H1 (cell line): Measurements from ENCODE around the gene GPLD1. TPM values are rescaled to one million over a fixed set of nuclear protein-coding genes. Genes with fewer than 3 reads are reported as not detected.

Experiments
- CTCF ChIA-PET: fragments of 300-600 bp; sonication (Branson Sonifier 250); formaldehyde crosslinking; loops from one replicate; lab custom pipeline; 2021; ENCODE audit not compliant: partially characterized antibody; lab: Charles Lee
- POLR2A ChIA-PET: fragments of 300-600 bp; sonication (Branson Sonifier 250); formaldehyde crosslinking; loops from one replicate; lab custom pipeline; 2021; ENCODE audit warnings: inconsistent platforms; ENCODE audit not compliant: partially characterized antibody; lab: Charles Lee
- DNase-seq, 2 experiments: peaks; one replicate each; pipeline versions ENCODE4 v3.0.0 to v3.0.0-alpha.2; 2010 to 2022; ENCODE audit warnings: low spot score in 2 of 2, low read depth in 1 of 2, mixed read lengths in 1 of 2
- FAIRE-seq: peaks from 2 replicates; lab custom pipeline; 2011; peaks lifted over from hg19 to GRCh38; lab: Jason Lieb, UNC
- H2AFZ ChIP-seq: 2 replicates; pipeline ENCODE4 v1.8.1; 2012; ENCODE audit warnings: low read length, inconsistent platforms
- H2AK5ac ChIP-seq: 2 replicates; pipeline ENCODE4 v1.6.1; 2013; ENCODE audit warnings: low read depth, low read length
- H2BK120ac ChIP-seq: replicated peaks from 2 replicates; pipeline ENCODE3; 2013; ENCODE audit warnings: low read depth, low read length, inconsistent platforms
- H2BK12ac ChIP-seq: 2 replicates; pipeline ENCODE4 v1.6.1; 2013; ENCODE audit warnings: low read depth, low read length
- H2BK15ac ChIP-seq: 2 replicates; pipeline ENCODE4 v1.6.1; 2013; ENCODE audit warnings: low read length
- H2BK20ac ChIP-seq: 2 replicates; pipeline ENCODE4 v1.6.1; 2013; ENCODE audit warnings: low read length
- H2BK5ac ChIP-seq: 2 replicates; pipeline ENCODE4 v1.6.1; 2013; ENCODE audit warnings: low read depth, low read length
- H3K14ac ChIP-seq: 2 replicates; pipeline ENCODE4 v1.6.1; 2013; ENCODE audit warnings: inconsistent platforms; ENCODE audit not compliant: insufficient read length
- H3K18ac ChIP-seq: 2 replicates; pipeline ENCODE4 v1.6.1; 2013; ENCODE audit warnings: low read length; ENCODE audit errors: extremely low read depth
- H3K23ac ChIP-seq: 2 replicates; pipeline ENCODE4 v1.6.1; 2013; ENCODE audit warnings: inconsistent platforms; ENCODE audit not compliant: insufficient read length
- H3K23me2 ChIP-seq: 2 replicates; pipeline ENCODE4 v1.6.1; 2013; ENCODE audit warnings: low read depth, low read length
- H3K27ac ChIP-seq: 2 replicates; pipeline ENCODE4 v1.6.1; 2011; ENCODE audit warnings: low read depth, low read length, inconsistent platforms
- H3K27me3 ChIP-seq, 4 experiments: replicated peaks in 1 of 4; 1 replicate in 1 of 4; 2 replicates in 3 of 4; pipeline versions ENCODE4 v1.6.1 to v1.8.1; 2011 to 2013; ENCODE audit warnings: low read length in 3 of 4, mild to moderate bottlenecking in 3 of 4, inconsistent platforms in 2 of 4, mixed read lengths in 2 of 4, moderate library complexity in 1 of 4; ENCODE audit not compliant: control insufficient read depth in 3 of 4, insufficient read depth in 3 of 4; ENCODE audit errors: extremely low read depth in 1 of 4
- H3K36me3 ChIP-seq, 4 experiments: 2 replicates each; pipeline versions ENCODE4 v1.6.1 to v1.8.1; 2011 to 2013; ENCODE audit warnings: mild to moderate bottlenecking in 4 of 4, low read length in 3 of 4, moderate library complexity in 2 of 4, control low read depth in 1 of 4, inconsistent platforms in 1 of 4; ENCODE audit not compliant: insufficient read depth in 4 of 4, control insufficient read depth in 2 of 4
- H3K4ac ChIP-seq: replicated peaks from 2 replicates; pipeline ENCODE3; 2013; ENCODE audit warnings: low read length, low read depth, mixed read lengths, inconsistent platforms; ENCODE audit not compliant: insufficient read length
- H3K4me1 ChIP-seq, 4 experiments: replicated peaks in 1 of 4; 1 replicate in 1 of 4; 2 replicates in 3 of 4; pipeline versions ENCODE4 v1.6.1 to v1.8.1; 2011 to 2013; ENCODE audit warnings: low read length in 3 of 4, inconsistent platforms in 2 of 4, mixed read lengths in 1 of 4; ENCODE audit not compliant: insufficient read depth in 4 of 4, control insufficient read depth in 3 of 4
- H3K4me2 ChIP-seq, 2 experiments: 2 replicates each; pipeline versions ENCODE4 v1.6.1 to v1.8.1; 2011 to 2013; ENCODE audit warnings: low read depth in 2 of 2, low read length in 2 of 2, control low read depth in 1 of 2, inconsistent platforms in 1 of 2, mild to moderate bottlenecking in 1 of 2; ENCODE audit not compliant: insufficient read depth in 1 of 2
- H3K4me3 ChIP-seq, 4 experiments: fragments of 200-600, 300-600 bp in 1 of 4; sonication (generic), shearing (Covaris generic), sonication (Bioruptor Twin) in 1 of 4; 2 replicates each; pipeline versions ENCODE4 v1.5.1 to v1.8.1; 2011 to 2016; ENCODE audit warnings: low read length in 4 of 4, low read depth in 3 of 4, control low read depth in 2 of 4, inconsistent platforms in 2 of 4, mild to moderate bottlenecking in 2 of 4, mixed read lengths in 1 of 4, moderate library complexity in 1 of 4; ENCODE audit not compliant: insufficient read depth in 2 of 4; ENCODE audit errors: extremely low read depth in 1 of 4
- H3K56ac ChIP-seq: replicated peaks from 2 replicates; pipeline ENCODE3; 2013; ENCODE audit warnings: low read depth, mild to moderate bottlenecking, mixed read lengths, low read length, inconsistent platforms; ENCODE audit not compliant: insufficient read length
- H3K79me1 ChIP-seq: 2 replicates; pipeline ENCODE4 v1.6.1; 2013; ENCODE audit warnings: low read depth, low read length, control low read depth
- H3K79me2 ChIP-seq, 2 experiments: 2 replicates each; pipeline versions ENCODE4 v1.6.1 to v1.8.1; 2012 to 2013; ENCODE audit warnings: low read length in 2 of 2, mild to moderate bottlenecking in 2 of 2, inconsistent platforms in 1 of 2; ENCODE audit not compliant: insufficient read depth in 2 of 2, control insufficient read depth in 1 of 2
- H3K9ac ChIP-seq, 4 experiments: replicated peaks in 1 of 4; 1 replicate in 1 of 4; 2 replicates in 3 of 4; pipeline versions ENCODE4 v1.6.1 to v1.8.1; 2011 to 2013; ENCODE audit warnings: low read depth in 3 of 4, low read length in 3 of 4, control low read depth in 2 of 4, mild to moderate bottlenecking in 2 of 4, moderate library complexity in 2 of 4, inconsistent platforms in 1 of 4; ENCODE audit errors: extremely low read depth in 1 of 4
- H3K9me3 ChIP-seq, 2 experiments: 2 replicates each; pipeline versions ENCODE4 v1.6.1 to v1.8.1; 2012 to 2013; ENCODE audit warnings: mild to moderate bottlenecking in 2 of 2, moderate library complexity in 2 of 2, control low read depth in 1 of 2, inconsistent platforms in 1 of 2, low read depth in 1 of 2, low read length in 1 of 2, mixed read lengths in 1 of 2; ENCODE audit not compliant: insufficient read depth in 2 of 2
- H4K20me1 ChIP-seq, 2 experiments: replicated peaks in 1 of 2; 2 replicates each; pipeline versions ENCODE3 to v1.8.1; 2011 to 2013; ENCODE audit warnings: inconsistent platforms in 2 of 2, low read length in 2 of 2, mild to moderate bottlenecking in 1 of 2; ENCODE audit not compliant: insufficient read depth in 2 of 2, control insufficient read depth in 1 of 2
- H4K5ac ChIP-seq: 2 replicates; pipeline ENCODE4 v1.6.1; 2013; ENCODE audit warnings: low read length, low read depth, mixed read lengths, inconsistent platforms; ENCODE audit not compliant: insufficient read length
- H4K8ac ChIP-seq: 2 replicates; pipeline ENCODE4 v1.8.0; 2013; ENCODE audit warnings: mild to moderate bottlenecking, moderate library complexity, low read length, inconsistent platforms; ENCODE audit not compliant: insufficient read depth; ENCODE audit errors: extremely low read depth
- H4K91ac ChIP-seq: replicated peaks from 2 replicates; pipeline ENCODE3; 2013; ENCODE audit warnings: low read length, mixed read lengths, inconsistent platforms; ENCODE audit not compliant: insufficient read length
- ATF2 ChIP-seq: IDR thresholded peaks from 2 replicates; pipeline ENCODE4 v1.6.1; 2012; ENCODE audit warnings: low read length, inconsistent platforms
- BCL11A ChIP-seq, 2 experiments: IDR thresholded peaks; one replicate each; pipeline ENCODE4 v1.6.1; 2011; ENCODE audit warnings: low read depth in 2 of 2, low read length in 2 of 2, mild to moderate bottlenecking in 2 of 2
- CREB1 ChIP-seq: IDR thresholded peaks from 2 replicates; pipeline ENCODE4 v1.6.1; 2012; ENCODE audit warnings: inconsistent platforms
- HDAC6 ChIP-seq: IDR thresholded peaks from one replicate; pipeline ENCODE4 v1.7.1; 2012; ENCODE audit warnings: low read depth, mild to moderate bottlenecking, inconsistent platforms, low read length, moderate library complexity
- RBBP5 ChIP-seq: IDR thresholded peaks from 2 replicates; pipeline ENCODE4 v1.7.1; 2012; ENCODE audit warnings: low read depth, mild to moderate bottlenecking, inconsistent platforms, low read length, moderate library complexity, borderline replicate concordance
- SIX5 ChIP-seq: IDR thresholded peaks from 2 replicates; pipeline ENCODE4 v1.6.1; 2011; ENCODE audit warnings: mild to moderate bottlenecking, low read depth, low read length
- SP2 ChIP-seq: IDR thresholded peaks from 2 replicates; pipeline ENCODE4 v1.6.1; 2012; ENCODE audit warnings: mild to moderate bottlenecking, low read length, inconsistent platforms
- SUZ12 ChIP-seq: fragments of 200-600 bp; sonication (generic); IDR thresholded peaks from 2 replicates; pipeline ENCODE4 v1.6.1; 2012; ENCODE audit warnings: mild to moderate bottlenecking, inconsistent platforms, low read length, moderate library complexity, mixed read lengths
- TBP ChIP-seq: IDR thresholded peaks from 2 replicates; pipeline ENCODE4 v1.6.1; 2011; ENCODE audit warnings: low read depth, low read length, improper control_type of control experiment
- TCF12 ChIP-seq: IDR thresholded peaks from 2 replicates; pipeline ENCODE4 v1.6.1; 2011; ENCODE audit warnings: low read depth, mild to moderate bottlenecking, low read length
- WGBS, 2 experiments: shearing (Covaris generic) in 1 of 2; methylation state at CpG; one replicate each; pipeline versions ENCODE4 v1.1.6 to v1.1.7; 2013 to 2015; ENCODE audit warnings: low lambda C conversion rate in 2 of 2, mixed read lengths in 2 of 2, inconsistent platforms in 1 of 2, low coverage in 1 of 2, missing lambda C conversion rate in 1 of 2; ENCODE audit not compliant: insufficient replicate concordance in 2 of 2, insufficient coverage in 1 of 2, insufficient read length in 1 of 2; ENCODE audit errors: extremely low coverage in 1 of 2, missing lambda C conversion rate in 1 of 2; 5-methylcytosine and 5-hydroxymethylcytosine counted together
- long read RNA-seq, 2 experiments: library from RNA in 1 of 2; library from capped mRNA in 1 of 2; stranded (forward); transcript quantifications; one replicate each; pipeline ENCODE4 v2.0.0, GENCODE V29; 2021; ENCODE audit warnings: inconsistent platforms in 1 of 2
- polyA minus RNA-seq, 3 experiments: library from RNA; depleted of rRNA, polyadenylated mRNA; stranded (reverse); fragments of >200 nt; gene quantifications; 1 replicate in 2 of 3; 2 replicates in 1 of 3; pipeline ENCODE4 v1.2.3, GENCODE V29; 2011
- polyA plus RNA-seq, 7 experiments: library from polyadenylated mRNA; depleted of rRNA in 3 of 7; stranded (reverse) in 5 of 7; unstranded in 2 of 7; fragments of >200 nt in 5 of 7; fragments of 200-250 nt in 2 of 7; gene quantifications; 1 replicate in 5 of 7; 2 replicates in 1 of 7; 4 replicates in 1 of 7; pipeline versions ENCODE4 v1.2.1 to v1.2.3, GENCODE V29; 2011 to 2013; ENCODE audit warnings: missing spikeins in 2 of 7, mixed read lengths in 2 of 7
- total RNA-seq: library from RNA; stranded (reverse); fragmentation: NEBNext Ultra II Directional; extraction: Animal tissue kit (Norgen Biotek cat#: 25700); gene quantifications from 2 replicates; pipeline ENCODE4 v1.2.1, GENCODE V29; 2021

The GPLD1 gene
- total RNA-seq (5.3 and 5.9 TPM in 2 replicates), polyA plus RNA-seq (2011; rRNA removed) (2.9 and 3.7 TPM in 2 replicates), polyA minus RNA-seq (2011; rRNA and poly(A)+ RNA removed) (10.4 and 18.3 TPM in 2 replicates)
- 3.3 TPM for polyA plus RNA-seq (2011; cell fraction: cytosol; rRNA removed)
- polyA plus RNA-seq (2011; cell fraction: nucleus; rRNA removed), result 6.6 TPM
- polyA plus RNA-seq (2012, experiment 1 of 2), result 3.6 to 5.8 TPM (median 4.3 TPM) in 4 replicates
- polyA plus RNA-seq (2012, experiment 2 of 2), result 0.72 TPM
- polyA plus RNA-seq (2013, experiment 1 of 2), result 2.6 TPM
- 2.7 TPM for polyA plus RNA-seq (2013, experiment 2 of 2)
- 4.9 TPM for polyA minus RNA-seq (2011; cell fraction: cytosol; rRNA and poly(A)+ RNA removed)
- 12.6 TPM for polyA minus RNA-seq (2011; cell fraction: nucleus; rRNA and poly(A)+ RNA removed)
- long read RNA-seq, experiment 1, partial matches to known transcripts, result 2 of 8 reads
- long read RNA-seq, experiment 1, other reads (novel, unspliced or antisense), result 6 of 8 reads
- long read RNA-seq, experiment 2, partial matches to known transcripts, result 2 of 2 reads
- long read RNA-seq, experiment 2, other reads (novel, unspliced or antisense), result 0 of 2 reads

GRCh38 chr6:24489470-24489869 is at the start of gene GPLD1:
GPLD1 (minus strand) TSS chr6:24489578; CDS start chr6:24489511, 67 bp downstream.
- H2BK12ac ChIP-seq, result no peak within 1 kb of the TSS
- H2BK15ac ChIP-seq, result no peak within 1 kb of the TSS
- H3K36me3 ChIP-seq, result no peaks in the 10 kb centered on the region
- H3K9ac ChIP-seq, result no peak within 1 kb of the TSS
- no peaks in the 10 kb centered on the region for H3K9me3 ChIP-seq
- no peak within 1 kb of the TSS for H3K14ac ChIP-seq
- whole genome bisulfite sequencing, 2 experiments, result 79% methylated on average over 6 of the region's 6 CpGs; no CpG with 5 or more reads in 1 of the 2 experiments
- peaks cover under 1% of the 10 kb centered on the region; the same call in 1 of the 2 replicates for H3K23me2 ChIP-seq
- no peak within 1 kb of the TSS for H3K56ac ChIP-seq
- peaks cover 0 to 11% (median 5%) of the 10 kb centered on the region in 4 experiments; a peak in 5 of 7 replicates for H3K27me3 ChIP-seq
- DNase-seq (no peak), FAIRE-seq (no peak)
- no peak within 1 kb of the TSS for H4K5ac ChIP-seq
- H3K4me1 ChIP-seq, result peaks cover 0 to 6% (median 1%) of the 10 kb centered on the region in 4 experiments; a peak in 2 of 7 replicates
- H3K79me2 ChIP-seq, result no peaks in the 10 kb centered on the region
- no peak within 1 kb of the TSS for H3K23ac ChIP-seq
- H2BK5ac ChIP-seq, result no peak within 1 kb of the TSS
- no peak within 1 kb of the TSS for H2AK5ac ChIP-seq
- H3K4me2 ChIP-seq, result no peak within 1 kb of the TSS
- H3K4ac ChIP-seq, result no peak within 1 kb of the TSS
- no peak within 1 kb of the TSS for H3K18ac ChIP-seq
- H3K79me1 ChIP-seq, result no peaks in the 10 kb centered on the region
- no peak within 1 kb of the TSS for H4K91ac ChIP-seq
- no peaks in the 10 kb centered on the region for H4K20me1 ChIP-seq
- CTCF ChIA-PET, result interaction anchor here (0.6 to 1.6 kb wide), 6 partner anchors 11 to 383 kb away, joined by 3 to 6 read pairs (median 4); no protein-coding TSS in a partner anchor
- H4K8ac ChIP-seq, result no peak within 1 kb of the TSS
- POLR2A ChIA-PET, result no interaction called here
- no peak within 1 kb of the TSS for H2BK120ac ChIP-seq
- H3K4me3 ChIP-seq, result no peak within 1 kb of the TSS
- H2BK20ac ChIP-seq, result no peak within 1 kb of the TSS
- no peak within 1 kb of the TSS for H2AFZ ChIP-seq
- no peak within 1 kb of the TSS for H3K27ac ChIP-seq
- no peak for TF ChIP-seq BCL11A (IDR thresholded peaks at IDR 0.05; ENCODE audit: low read depth in 2 of 2, low read length in 2 of 2)
- no peak for TF ChIP-seq CREB1
- no peak for TF ChIP-seq HDAC6
- TF ChIP-seq TCF12, result no peak
- no peak for TF ChIP-seq RBBP5
- no peak for TF ChIP-seq SP2
- no peak for TF ChIP-seq ATF2
- no peak for TF ChIP-seq SUZ12
- TF ChIP-seq TBP, result no peak
- TF ChIP-seq SIX5, result no peak
